SH-SY5Y (cell line): ENCODE results near the gene PSENEN.

Source experiments
- GATA2 ChIP-seq: IDR thresholded peaks from 2 replicates; pipeline ENCODE4 v1.6.1; 2011; ENCODE audit warnings: mild to moderate bottlenecking, low read depth, low read length
- GATA3 ChIP-seq: IDR thresholded peaks from 2 replicates; pipeline ENCODE4 v1.6.1; 2011; ENCODE audit warnings: low read depth, mild to moderate bottlenecking, low read length, moderate library complexity

GRCh38 chr19:35791814-35792279 lies 46.4 kb downstream of the PSENEN start:
- TF ChIP-seq GATA3: no peak
- no peak for TF ChIP-seq GATA2
